Endodermal cell (in vitro differentiated cells): Measurements from ENCODE around the gene WBP11. TPM values are rescaled to one million over a fixed set of nuclear protein-coding genes. Genes with fewer than 3 reads are reported as not detected.

ENCODE experiments used
- DNase-seq: peaks from one replicate; pipeline ENCODE4 v3.0.0-alpha.2; 2017
- H3K27ac ChIP-seq: 2 replicates; pipeline ENCODE4 v1.5.1; 2013; ENCODE audit warnings: mild to moderate bottlenecking, low read depth, low read length, moderate library complexity
- H3K27me3 ChIP-seq: 2 replicates; pipeline ENCODE4 v1.6.1; 2013; ENCODE audit warnings: mild to moderate bottlenecking, low read length, moderate library complexity; ENCODE audit not compliant: insufficient read depth, control insufficient read depth, poor library complexity, severe bottlenecking
- H3K36me3 ChIP-seq: 2 replicates; pipeline ENCODE4 v1.7.0; 2013; ENCODE audit warnings: mild to moderate bottlenecking, low read length, moderate library complexity; ENCODE audit not compliant: control insufficient read depth, insufficient read depth
- H3K4me1 ChIP-seq: one replicate; pipeline ENCODE4 v1.7.0; 2013; ENCODE audit warnings: low read length; ENCODE audit not compliant: control insufficient read depth, insufficient read depth
- H3K4me3 ChIP-seq: 2 replicates; pipeline ENCODE4 v1.5.1; 2013; ENCODE audit warnings: mild to moderate bottlenecking, low read length, moderate library complexity
- H3K9ac ChIP-seq: 2 replicates; pipeline ENCODE4 v1.6.1; 2013; ENCODE audit warnings: mild to moderate bottlenecking, low read length, moderate library complexity; ENCODE audit not compliant: poor library complexity, severe bottlenecking; ENCODE audit errors: extremely low read depth
- H3K9me3 ChIP-seq: 2 replicates; pipeline ENCODE4 v1.6.1; 2013; ENCODE audit warnings: mild to moderate bottlenecking, low read length, moderate library complexity; ENCODE audit not compliant: control insufficient read depth
- H3K27ac Mint-ChIP-seq: 2 replicates; pipeline ENCODE4 v1.8.0; 2020; ENCODE audit warnings: mixed read lengths
- H3K27me3 Mint-ChIP-seq: 2 replicates; pipeline ENCODE4 v1.8.0; 2021; ENCODE audit warnings: mild to moderate bottlenecking, mixed read lengths; ENCODE audit not compliant: insufficient read depth
- H3K36me3 Mint-ChIP-seq: 2 replicates; pipeline ENCODE4 v1.8.0; 2020; ENCODE audit warnings: low read depth, mixed read lengths
- H3K4me1 Mint-ChIP-seq: 2 replicates; pipeline ENCODE4 v1.8.0; 2020; ENCODE audit warnings: mixed read lengths
- H3K4me3 Mint-ChIP-seq: 2 replicates; pipeline ENCODE4 v1.8.0; 2020; ENCODE audit warnings: mild to moderate bottlenecking, moderate library complexity, mixed read lengths
- H3K9me3 Mint-ChIP-seq: 2 replicates; pipeline ENCODE4 v1.8.0; 2020; ENCODE audit warnings: mild to moderate bottlenecking, mixed read lengths
- WGBS, 2 experiments: methylation state at CpG; one replicate each; pipeline versions ENCODE4 v1.1.5 to v1.1.7; 2013; ENCODE audit warnings: missing lambda C conversion rate in 2 of 2, mixed read lengths in 1 of 2; ENCODE audit not compliant: insufficient coverage in 1 of 2, insufficient read length in 1 of 2; 5-methylcytosine and 5-hydroxymethylcytosine counted together
- total RNA-seq, 2 donors: library from RNA; stranded (reverse); fragmentation: NEBNext Ultra II Directional in 1 of 2; extraction: Animal tissue kit (Norgen Biotek cat#: 25700) in 1 of 2; gene quantifications; 2 replicates in 1 of 2; 3 replicates in 1 of 2; pipeline ENCODE4 v1.2.1, GENCODE V29; 2021
- TF ChIP-seq, protein P1 (sequence below): fragments of 200-600 bp; sonication (generic); conservative IDR thresholded peaks from 2 replicates; pipeline ENCODE4 v1.5.0; 2021; ENCODE audit warnings: antibody characterized with exemption, mild to moderate bottlenecking

WBP11 gene
- total RNA-seq, 2 donors from 2014 or later = 97.4 to 150 TPM

- Histone ChIP-seq H3K36me3 (no peaks in the 10 kb centered on the region), H3K27me3 (no peaks in the 10 kb centered on the region), H3K9me3 (no peaks in the 10 kb centered on the region), H3K4me1 (no peaks in the 10 kb centered on the region), H3K9ac (no peak overlapping the region), H3K27ac (no peak overlapping the region), H3K4me3 (no peak overlapping the region)
- H3K27me3 Mint-ChIP-seq = no peaks in the 10 kb centered on the region
- TF ChIP-seq, protein P1, sequence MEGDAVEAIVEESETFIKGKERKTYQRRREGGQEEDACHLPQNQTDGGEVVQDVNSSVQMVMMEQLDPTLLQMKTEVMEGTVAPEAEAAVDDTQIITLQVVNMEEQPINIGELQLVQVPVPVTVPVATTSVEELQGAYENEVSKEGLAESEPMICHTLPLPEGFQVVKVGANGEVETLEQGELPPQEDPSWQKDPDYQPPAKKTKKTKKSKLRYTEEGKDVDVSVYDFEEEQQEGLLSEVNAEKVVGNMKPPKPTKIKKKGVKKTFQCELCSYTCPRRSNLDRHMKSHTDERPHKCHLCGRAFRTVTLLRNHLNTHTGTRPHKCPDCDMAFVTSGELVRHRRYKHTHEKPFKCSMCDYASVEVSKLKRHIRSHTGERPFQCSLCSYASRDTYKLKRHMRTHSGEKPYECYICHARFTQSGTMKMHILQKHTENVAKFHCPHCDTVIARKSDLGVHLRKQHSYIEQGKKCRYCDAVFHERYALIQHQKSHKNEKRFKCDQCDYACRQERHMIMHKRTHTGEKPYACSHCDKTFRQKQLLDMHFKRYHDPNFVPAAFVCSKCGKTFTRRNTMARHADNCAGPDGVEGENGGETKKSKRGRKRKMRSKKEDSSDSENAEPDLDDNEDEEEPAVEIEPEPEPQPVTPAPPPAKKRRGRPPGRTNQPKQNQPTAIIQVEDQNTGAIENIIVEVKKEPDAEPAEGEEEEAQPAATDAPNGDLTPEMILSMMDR = no peak
- H3K27ac Mint-ChIP-seq = no peak overlapping the region
- H3K9me3 Mint-ChIP-seq = no peaks in the 10 kb centered on the region
- H3K36me3 Mint-ChIP-seq = no peaks in the 10 kb centered on the region
- DNase-seq = no peak
- 83 to 90% methylated on average over 1 of the region's 1 CpG for WGBS, 2 experiments
- no peak overlapping the region for H3K4me3 Mint-ChIP-seq
- H3K4me1 Mint-ChIP-seq = peaks cover 2% of the 10 kb centered on the region
Measured at GRCh38 chr12:14839262-14839661, 36.0 kb upstream of the WBP11 start.

- H3K9ac ChIP-seq = no peak overlapping the region
- no peaks in the 10 kb centered on the region for H3K9me3 Mint-ChIP-seq
- TF ChIP-seq, protein P1 = no peak
- no peaks in the 10 kb centered on the region for H3K36me3 ChIP-seq
- H3K4me1 Mint-ChIP-seq = no peaks in the 10 kb centered on the region
- no peaks in the 10 kb centered on the region for H3K36me3 Mint-ChIP-seq
- no peaks in the 10 kb centered on the region for H3K27me3 Mint-ChIP-seq
- WGBS, 2 experiments = 87 to 91% methylated on average over 5 to 6 of the region's 7 CpGs
- DNase-seq = no peak
- no peaks in the 10 kb centered on the region for H3K27me3 ChIP-seq
- no peak overlapping the region for H3K27ac Mint-ChIP-seq
- H3K4me1 ChIP-seq = no peaks in the 10 kb centered on the region
- no peaks in the 10 kb centered on the region for H3K9me3 ChIP-seq
- no peak overlapping the region for H3K4me3 ChIP-seq
- H3K27ac ChIP-seq = no peak overlapping the region
- no peak overlapping the region for H3K4me3 Mint-ChIP-seq
Measured at GRCh38 chr12:14836336-14837210, 33.3 kb upstream of the WBP11 start.

DNA sequence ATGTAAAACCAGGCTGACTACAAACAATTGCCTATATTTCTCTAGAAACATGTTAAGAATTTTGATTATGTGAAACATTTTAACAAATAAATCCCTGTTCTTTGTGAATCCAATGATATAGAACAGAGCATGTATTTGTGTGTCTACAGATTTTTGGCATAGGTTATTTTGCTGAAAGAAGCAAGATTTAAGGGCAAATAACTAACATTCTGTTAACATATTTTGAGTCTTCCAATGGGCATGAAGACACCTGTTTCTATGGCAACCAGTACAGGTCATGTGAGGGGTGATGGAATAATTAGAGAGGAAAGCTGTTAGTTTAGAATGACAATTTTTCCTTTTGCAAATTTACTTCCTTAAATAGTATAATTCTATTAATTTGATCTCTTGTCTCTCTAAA is 31.2 kb upstream of the WBP11 start:
- H3K9me3 Mint-ChIP-seq = no peaks in the 10 kb centered on the region
- no peak overlapping the region for H3K4me3 Mint-ChIP-seq
- no peaks in the 10 kb centered on the region for H3K36me3 Mint-ChIP-seq
- peaks cover 2% of the 10 kb centered on the region for H3K27me3 Mint-ChIP-seq
- TF ChIP-seq, protein P1 = no peak
- no peaks in the 10 kb centered on the region for H3K36me3 ChIP-seq
- no peaks in the 10 kb centered on the region for H3K4me1 Mint-ChIP-seq
- H3K9me3 ChIP-seq = no peaks in the 10 kb centered on the region
- H3K27ac Mint-ChIP-seq = no peak overlapping the region
- no peak for DNase-seq
- H3K4me3 ChIP-seq = no peak overlapping the region
- no peak overlapping the region for H3K27ac ChIP-seq
- H3K27me3 ChIP-seq = no peaks in the 10 kb centered on the region
- no peak overlapping the region for H3K9ac ChIP-seq
- H3K4me1 ChIP-seq = no peaks in the 10 kb centered on the region
